CD4-positive, alpha-beta T cell treated with Interleukin-2 at 100 ng/mL for 4 hours (primary cell): Measurements from ENCODE around the gene TMEM176B.
"Not testable (repeated sequence)": the region's sequence is repeated elsewhere in the genome, so short reads cannot be mapped to it uniquely, and the experiment has no call there.

ENCODE experiments used
- DNase-seq: peaks from one replicate; pipeline ENCODE4 v3.0.0-alpha.2; 2020; ENCODE audit warnings: low spot score

The TMEM176B gene

GRCh38 chr7:150790416-150791075 lies 9.6 kb downstream of the TMEM176B start:
- DNase-seq: no peak

GRCh38 chr7:150788474-150789269 lies 11.5 kb downstream of the TMEM176B start:
- DNase-seq: no peak

GRCh38 chr7:150787321-150788281 lies 12.6 kb downstream of the TMEM176B start:
- peak; percentile 10 for DNase-seq

GRCh38 chr7:150784954-150785353 lies 15.2 kb downstream of the TMEM176B start:
- DNase-seq: no peak

GRCh38 chr7:150784120-150784736 lies 15.9 kb downstream of the TMEM176B start:
- no peak for DNase-seq

- DNase-seq: no peak
Measured at GRCh38 chr7:150781961-150782360, 18.2 kb downstream of the TMEM176B start.

- DNase-seq: no peak
Measured at GRCh38 chr7:150781103-150781502, 19.1 kb downstream of the TMEM176B start.

- DNase-seq: no peak
Measured at GRCh38 chr7:150780292-150780691, 19.9 kb downstream of the TMEM176B start.

GRCh38 chr7:150778738-150779301 lies 21.3 kb downstream of the TMEM176B start:
- DNase-seq: peak; percentile 71

GRCh38 chr7:150778014-150778737 lies 22.0 kb downstream of the TMEM176B start:
- no peak for DNase-seq

GRCh38 chr7:150774131-150774530 lies 26.0 kb downstream of the TMEM176B start:
- not testable (repeated sequence) for DNase-seq

GRCh38 chr7:150769768-150770167 lies 30.4 kb downstream of the TMEM176B start:
- no peak for DNase-seq

- DNase-seq: no peak
Measured at GRCh38 chr7:150766334-150766709, 33.8 kb downstream of the TMEM176B start.

GRCh38 chr7:150759479-150759878 lies 40.7 kb downstream of the TMEM176B start:
- DNase-seq: no peak

GRCh38 chr7:150756858-150757257 lies 43.3 kb downstream of the TMEM176B start:
- peak; percentile 82 for DNase-seq

GRCh38 chr7:150756166-150756565 lies 44.0 kb downstream of the TMEM176B start:
- DNase-seq: no peak

- DNase-seq: peak; percentile 95
Measured at GRCh38 chr7:150755473-150756099, 44.6 kb downstream of the TMEM176B start.

- peak; percentile 48 for DNase-seq
Measured at GRCh38 chr7:150754951-150755350, 45.2 kb downstream of the TMEM176B start.

GRCh38 chr7:150753826-150754603 lies 46.1 kb downstream of the TMEM176B start:
- DNase-seq: peak; percentile 75

GRCh38 chr7:150753239-150753638 lies 46.9 kb downstream of the TMEM176B start:
- no peak for DNase-seq
